CD4-positive, CD25-positive, alpha-beta regulatory T cell (primary cell): Measurements from ENCODE around the gene LZTR1. TPM values are rescaled to one million over a fixed set of nuclear protein-coding genes. Genes with fewer than 3 reads are reported as not detected.

Experiments used
- ATAC-seq, 2 donors: fragments of 150-1000 bp; cut with Tn5 transposase; one replicate each; pipeline ENCODE4 v1.10.0; 2021; ENCODE audit warnings: low read depth in 2 of 2, moderate number of reproducible peaks in 2 of 2, moderate library complexity in 1 of 2
- DNase-seq, 3 donors: peaks; one replicate each; pipeline versions ENCODE4 v3.0.0 to v3.0.0-alpha.2; 2012 to 2022; ENCODE audit warnings: mixed read lengths in 1 of 3
- H3K27ac ChIP-seq: one replicate; pipeline ENCODE4 v1.7.0; 2013; ENCODE audit warnings: mild to moderate bottlenecking, low read length; ENCODE audit not compliant: insufficient read depth, poor library complexity, severe bottlenecking
- H3K27me3 ChIP-seq: one replicate; pipeline ENCODE4 v1.7.0; 2013; ENCODE audit warnings: low read length; ENCODE audit not compliant: control insufficient read depth, insufficient read depth
- H3K36me3 ChIP-seq: one replicate; pipeline ENCODE4 v1.7.0; 2013; ENCODE audit warnings: mild to moderate bottlenecking, low read length, moderate library complexity; ENCODE audit not compliant: control insufficient read depth, insufficient read depth
- H3K4me1 ChIP-seq: 2 replicates; pipeline ENCODE4 v1.7.0; 2013; ENCODE audit warnings: mild to moderate bottlenecking, low read length; ENCODE audit not compliant: insufficient read depth, control insufficient read depth, poor library complexity, severe bottlenecking
- H3K4me3 ChIP-seq: one replicate; pipeline ENCODE4 v1.7.0; 2013; ENCODE audit warnings: low read depth, mild to moderate bottlenecking, low read length, moderate library complexity
- H3K9me3 ChIP-seq, 2 experiments: 1 replicate in 1 of 2; 2 replicates in 1 of 2; pipeline ENCODE4 v1.7.0; 2013; ENCODE audit warnings: low read length in 2 of 2, mild to moderate bottlenecking in 1 of 2, moderate library complexity in 1 of 2; ENCODE audit not compliant: control insufficient read depth in 2 of 2
- H3K27ac Mint-ChIP-seq, 3 donors: one replicate each; pipeline ENCODE4 v1.8.0; 2020 to 2022; ENCODE audit warnings: mild to moderate bottlenecking in 3 of 3, mixed read lengths in 3 of 3, moderate library complexity in 2 of 3
- H3K27me3 Mint-ChIP-seq: one replicate; pipeline ENCODE4 v1.8.0; 2022; ENCODE audit warnings: mild to moderate bottlenecking, mixed read lengths
- H3K36me3 Mint-ChIP-seq: one replicate; pipeline ENCODE4 v1.8.0; 2020; ENCODE audit warnings: mixed read lengths
- H3K4me1 Mint-ChIP-seq, 4 donors: one replicate each; pipeline ENCODE4 v1.8.0; 2020 to 2022; ENCODE audit warnings: mixed read lengths in 4 of 4, mild to moderate bottlenecking in 1 of 4
- H3K4me3 Mint-ChIP-seq, 4 donors: one replicate each; pipeline ENCODE4 v1.8.0; 2020 to 2022; ENCODE audit warnings: mild to moderate bottlenecking in 4 of 4, mixed read lengths in 4 of 4, moderate library complexity in 3 of 4
- H3K9me3 Mint-ChIP-seq, 7 donors: one replicate each; pipeline ENCODE4 v1.8.0; 2020 to 2022; ENCODE audit warnings: mixed read lengths in 7 of 7, mild to moderate bottlenecking in 3 of 7, moderate library complexity in 2 of 7
- polyA plus RNA-seq, 4 donors: library from polyadenylated mRNA; unstranded; fragments of 300-500 nt; fragmentation: Illumina TruSeq; gene quantifications; one replicate each; pipeline ENCODE4 v1.2.3, GENCODE V29; 2021
- total RNA-seq: library from RNA; stranded (reverse); gene quantifications from one replicate; pipeline ENCODE4 v1.2.3, GENCODE V29; 2022

The LZTR1 gene
- total and polyA plus RNA-seq, 5 donors from 2014 or later: 9.6 to 69.4 (median 12.1) TPM

GRCh38 chr22:20976291-20976877, 5.7 kb upstream of the LZTR1 start:
- H3K36me3 ChIP-seq: no peaks in the 10 kb centered on the region
- no peak for DNase-seq
- ATAC-seq: no peak
- H3K27me3 ChIP-seq: no peaks in the 10 kb centered on the region
- H3K9me3 Mint-ChIP-seq: peaks cover 0 to 7% (median 0%) of the 10 kb centered on the region in 7 donors
- H3K4me1 Mint-ChIP-seq: peaks cover 0 to 28% (median 10%) of the 10 kb centered on the region in 4 donors
- H3K27ac ChIP-seq: no peak overlapping the region
- no peak overlapping the region for H3K4me3 ChIP-seq
- H3K27ac Mint-ChIP-seq: no peak overlapping the region
- H3K4me1 ChIP-seq: peaks cover 8% of the 10 kb centered on the region
- no peaks in the 10 kb centered on the region for H3K27me3 Mint-ChIP-seq
- peaks cover 0 to 9% of the 10 kb centered on the region in 2 experiments for H3K9me3 ChIP-seq
- no peaks in the 10 kb centered on the region for H3K36me3 Mint-ChIP-seq
- H3K4me3 Mint-ChIP-seq: no peak overlapping the region

- H3K4me3 Mint-ChIP-seq: no peak overlapping the region
- peaks cover 0 to 31% (median 12%) of the 10 kb centered on the region in 4 donors for H3K4me1 Mint-ChIP-seq
- peaks cover 0 to 7% (median 0%) of the 10 kb centered on the region in 7 donors for H3K9me3 Mint-ChIP-seq
- Histone ChIP-seq H3K4me1 (peaks cover 13% of the 10 kb centered on the region), H3K4me3 (no peak overlapping the region), H3K9me3 (peaks cover 0 to 9% of the 10 kb centered on the region in 2 experiments), H3K27me3 (no peaks in the 10 kb centered on the region), H3K27ac (no peak overlapping the region), H3K36me3 (no peaks in the 10 kb centered on the region)
- no peak for ATAC-seq
- H3K27ac Mint-ChIP-seq: no peak overlapping the region
- H3K27me3 Mint-ChIP-seq: no peaks in the 10 kb centered on the region
- DNase-seq: no peak
- H3K36me3 Mint-ChIP-seq: no peaks in the 10 kb centered on the region
Observed at GRCh38 chr22:20977019-20977418, 5.1 kb upstream of the LZTR1 start.

- Histone ChIP-seq H3K27ac (no peak overlapping the region), H3K4me3 (no peak overlapping the region), H3K36me3 (no peaks in the 10 kb centered on the region), H3K9me3 (peaks cover 0 to 9% of the 10 kb centered on the region in 2 experiments), H3K27me3 (no peaks in the 10 kb centered on the region), H3K4me1 (peaks cover 17% of the 10 kb centered on the region)
- ATAC-seq: no peak
- H3K27ac Mint-ChIP-seq: no peak overlapping the region
- no peak overlapping the region for H3K4me3 Mint-ChIP-seq
- no peaks in the 10 kb centered on the region for H3K27me3 Mint-ChIP-seq
- no peaks in the 10 kb centered on the region for H3K36me3 Mint-ChIP-seq
- peaks cover 0 to 35% (median 15%) of the 10 kb centered on the region in 4 donors for H3K4me1 Mint-ChIP-seq
- no peak for DNase-seq
- H3K9me3 Mint-ChIP-seq: peaks cover 0 to 7% (median 0%) of the 10 kb centered on the region in 7 donors
Observed at GRCh38 chr22:20977516-20978170, 4.5 kb upstream of the LZTR1 start.

GRCh38 chr22:20978419-20978818, 3.7 kb upstream of the LZTR1 start:
- H3K27ac Mint-ChIP-seq: no peak overlapping the region
- DNase-seq: no peak
- no peaks in the 10 kb centered on the region for H3K36me3 Mint-ChIP-seq

GRCh38 chr22:20979243-20979809, 2.8 kb upstream of the LZTR1 start:
- ATAC-seq: peak; percentile 37 to 38
- peaks cover 0 to 7% (median 0%) of the 10 kb centered on the region in 7 donors for H3K9me3 Mint-ChIP-seq
- peaks cover 0 to 50% (median 25%) of the 10 kb centered on the region in 4 donors for H3K4me1 Mint-ChIP-seq

More at GRCh38 chr22:20978419-20978818, 3.7 kb upstream of the LZTR1 start:
- Histone ChIP-seq H3K27me3 (no peaks in the 10 kb centered on the region), H3K27ac (no peak overlapping the region), H3K4me1 (peaks cover 23% of the 10 kb centered on the region), H3K36me3 (no peaks in the 10 kb centered on the region), H3K4me3 (no peak overlapping the region), H3K9me3 (peaks cover 0 to 9% of the 10 kb centered on the region in 2 experiments)
- no peak for ATAC-seq
- Mint-ChIP-seq H3K4me3 (no peak overlapping the region), H3K4me1 (peaks cover 0 to 42% (median 22%) of the 10 kb centered on the region in 4 donors), H3K9me3 (peaks cover 0 to 7% (median 0%) of the 10 kb centered on the region in 7 donors), H3K27me3 (no peaks in the 10 kb centered on the region)

GRCh38 chr22:20979940-20980453, 2.1 kb upstream of the LZTR1 start:
- Histone ChIP-seq H3K9me3 (peaks cover 0 to 9% of the 10 kb centered on the region in 2 experiments), H3K27ac (no peak overlapping the region), H3K36me3 (no peaks in the 10 kb centered on the region), H3K4me3 (no peak overlapping the region), H3K27me3 (no peaks in the 10 kb centered on the region), H3K4me1 (peaks cover 23% of the 10 kb centered on the region)
- peaks cover 0 to 7% (median 0%) of the 10 kb centered on the region in 7 donors for H3K9me3 Mint-ChIP-seq
- DNase-seq (no peak), ATAC-seq (no peak)
- peaks cover 0 to 50% (median 26%) of the 10 kb centered on the region in 4 donors for H3K4me1 Mint-ChIP-seq
- peak overlapping the region; percentile 71 to 96 (median 87) for H3K4me3 Mint-ChIP-seq
- H3K27me3 Mint-ChIP-seq: no peaks in the 10 kb centered on the region
- peaks cover 6% of the 10 kb centered on the region for H3K36me3 Mint-ChIP-seq
- H3K27ac Mint-ChIP-seq: peak overlapping the region in 1 of 3 donors; percentile 56

More at GRCh38 chr22:20979243-20979809, 2.8 kb upstream of the LZTR1 start:
- H3K4me3 ChIP-seq: no peak overlapping the region
- Mint-ChIP-seq H3K4me3 (peak overlapping the region; percentile 39 to 85 (median 50)), H3K27me3 (no peaks in the 10 kb centered on the region), H3K36me3 (peaks cover 6% of the 10 kb centered on the region), H3K27ac (peak overlapping the region in 2 of 3 donors; percentile 56 to 87)
- DNase-seq: peak; percentile 50 to 57 (median 50)
- H3K4me1 ChIP-seq: peaks cover 23% of the 10 kb centered on the region
- H3K36me3 ChIP-seq: no peaks in the 10 kb centered on the region
- H3K27ac ChIP-seq: no peak overlapping the region
- no peaks in the 10 kb centered on the region for H3K27me3 ChIP-seq
- peaks cover 0 to 9% of the 10 kb centered on the region in 2 experiments for H3K9me3 ChIP-seq

- H3K4me3 Mint-ChIP-seq: peak overlapping the region; percentile 82 to 96 (median 94)
- H3K9me3 Mint-ChIP-seq: peaks cover 0 to 7% (median 0%) of the 10 kb centered on the region in 7 donors
- ATAC-seq (no peak), DNase-seq (no peak)
- no peak overlapping the region for H3K4me3 ChIP-seq
- H3K4me1 ChIP-seq: peaks cover 23% of the 10 kb centered on the region
- peaks cover 0 to 9% of the 10 kb centered on the region in 2 experiments for H3K9me3 ChIP-seq
- H3K27ac ChIP-seq: no peak overlapping the region
- peak overlapping the region in 2 of 3 donors; percentile 78 to 85 for H3K27ac Mint-ChIP-seq
- H3K36me3 ChIP-seq: peaks cover 3% of the 10 kb centered on the region
- H3K36me3 Mint-ChIP-seq: peaks cover 6% of the 10 kb centered on the region
- no peaks in the 10 kb centered on the region for H3K27me3 ChIP-seq
- H3K4me1 Mint-ChIP-seq: peaks cover 0 to 50% (median 26%) of the 10 kb centered on the region in 4 donors
- H3K27me3 Mint-ChIP-seq: no peaks in the 10 kb centered on the region
Observed at GRCh38 chr22:20980523-20980922, 1.6 kb upstream of the LZTR1 start.
